ENCODE data around the gene DOC2A.
"Not testable (repeated sequence)": the region's sequence is repeated elsewhere in the genome, so short reads cannot be mapped to it uniquely, and the experiment has no call there.

The DOC2A gene

GRCh38 chr16:30010844-30011713 lies at the start of gene DOC2A:
Gene DOC2A (minus strand): TSS chr16:30011027. CDS start chr16:30010222, 805 bp downstream.
- DNase-seq = peak in 1 of 2 experiments; percentile 48

- no peak for DNase-seq
Observed at GRCh38 chr16:30060346-30060745, 49.5 kb upstream of the DOC2A start.

GRCh38 chr16:30054959-30055553 lies 44.2 kb upstream of the DOC2A start:
- peak; percentile 73 to 78 for DNase-seq

GRCh38 chr16:30054451-30054850 lies 43.6 kb upstream of the DOC2A start:
- no peak for DNase-seq

- no peak for DNase-seq
Observed at GRCh38 chr16:30053376-30054015, 42.7 kb upstream of the DOC2A start.

GRCh38 chr16:30052671-30053372 lies 42.0 kb upstream of the DOC2A start:
- peak; percentile 95 to 97 for DNase-seq

- DNase-seq = no peak
Observed at GRCh38 chr16:30051518-30051917, 40.7 kb upstream of the DOC2A start.

- no peak for DNase-seq
Observed at GRCh38 chr16:30049871-30050270, 39.0 kb upstream of the DOC2A start.

GRCh38 chr16:30046588-30046987 lies 35.8 kb upstream of the DOC2A start:
- no peak for DNase-seq

- DNase-seq = no peak
Observed at GRCh38 chr16:30046178-30046577, 35.4 kb upstream of the DOC2A start.

GRCh38 chr16:30041841-30042240 lies 31.0 kb upstream of the DOC2A start:
- no peak for DNase-seq

- DNase-seq = not testable (repeated sequence)
Observed at GRCh38 chr16:30040690-30041089, 29.9 kb upstream of the DOC2A start.

- DNase-seq = no peak
Observed at GRCh38 chr16:30040221-30040620, 29.4 kb upstream of the DOC2A start.

- peak in 1 of 2 experiments; percentile 40 for DNase-seq
Observed at GRCh38 chr16:30033270-30033669, 22.4 kb upstream of the DOC2A start.

- peak; percentile 80 to 82 for DNase-seq
Observed at GRCh38 chr16:30032083-30032819, 21.4 kb upstream of the DOC2A start.

GRCh38 chr16:30031477-30031918 lies 20.7 kb upstream of the DOC2A start:
- no peak for DNase-seq

- DNase-seq = no peak
Observed at GRCh38 chr16:30030841-30031413, 20.1 kb upstream of the DOC2A start, which contains the start of gene TLCD3B. Gene TLCD3B (minus strand): TSS chr16:30031271. CDS start chr16:30030527, 744 bp downstream.

GRCh38 chr16:30030011-30030685 lies 19.3 kb upstream of the DOC2A start:
- DNase-seq = no peak

GRCh38 chr16:30028438-30029076 lies 17.7 kb upstream of the DOC2A start:
- DNase-seq = peak; percentile 40 to 52

- no peak for DNase-seq
Observed at GRCh38 chr16:30027588-30028437, 17.0 kb upstream of the DOC2A start.
